Rectal smooth muscle tissue (tissue), 1 donor: ENCODE results near the gene HDAC5.
"Not testable (repeated sequence)": the region's sequence is repeated elsewhere in the genome, so short reads cannot be mapped to it uniquely, and the experiment has no call there.

Experiments
- H3K27ac ChIP-seq: one replicate; pipeline ENCODE4 v1.7.0; 2013; ENCODE audit warnings: low read depth, low read length, inconsistent platforms
- H3K27me3 ChIP-seq: one replicate; pipeline ENCODE4 v1.7.0; 2013; ENCODE audit warnings: low read length; ENCODE audit not compliant: control insufficient read depth, insufficient read depth
- H3K36me3 ChIP-seq: one replicate; pipeline ENCODE4 v1.7.0; 2013; ENCODE audit warnings: low read length; ENCODE audit not compliant: control insufficient read depth, insufficient read depth
- H3K4me1 ChIP-seq: one replicate; pipeline ENCODE4 v1.7.0; 2013; ENCODE audit warnings: low read length; ENCODE audit not compliant: control insufficient read depth, insufficient read depth
- H3K4me3 ChIP-seq: one replicate; pipeline ENCODE4 v1.7.0; 2013; ENCODE audit warnings: low read length
- H3K9ac ChIP-seq: one replicate; pipeline ENCODE4 v1.7.0; 2013; ENCODE audit warnings: low read length

HDAC5 gene

DNA sequence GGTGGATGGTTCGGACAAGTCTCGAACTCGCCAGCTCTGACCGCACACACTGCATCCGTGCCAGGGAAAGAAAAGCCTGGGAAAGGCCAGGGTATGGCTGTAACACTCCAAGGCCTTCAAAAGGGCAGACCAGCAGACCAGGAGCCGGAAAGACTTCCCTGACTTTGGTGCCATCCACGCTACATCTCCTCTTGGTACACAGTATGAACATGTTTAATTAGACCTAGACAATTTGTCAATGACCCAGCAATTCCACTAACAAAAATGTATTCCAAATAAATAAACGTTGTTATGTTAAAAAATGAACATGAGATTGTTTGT lies 637 bp upstream of the HDAC5 start:
- H3K4me3 ChIP-seq, result peak overlapping the region; percentile 87
- H3K9ac ChIP-seq, result peak overlapping the region; percentile 56
- no peaks in the 10 kb centered on the region for H3K36me3 ChIP-seq
- no peaks in the 10 kb centered on the region for H3K27me3 ChIP-seq
- peak overlapping the region; percentile 93 for H3K27ac ChIP-seq
- peaks cover 15% of the 10 kb centered on the region for H3K4me1 ChIP-seq

DNA sequence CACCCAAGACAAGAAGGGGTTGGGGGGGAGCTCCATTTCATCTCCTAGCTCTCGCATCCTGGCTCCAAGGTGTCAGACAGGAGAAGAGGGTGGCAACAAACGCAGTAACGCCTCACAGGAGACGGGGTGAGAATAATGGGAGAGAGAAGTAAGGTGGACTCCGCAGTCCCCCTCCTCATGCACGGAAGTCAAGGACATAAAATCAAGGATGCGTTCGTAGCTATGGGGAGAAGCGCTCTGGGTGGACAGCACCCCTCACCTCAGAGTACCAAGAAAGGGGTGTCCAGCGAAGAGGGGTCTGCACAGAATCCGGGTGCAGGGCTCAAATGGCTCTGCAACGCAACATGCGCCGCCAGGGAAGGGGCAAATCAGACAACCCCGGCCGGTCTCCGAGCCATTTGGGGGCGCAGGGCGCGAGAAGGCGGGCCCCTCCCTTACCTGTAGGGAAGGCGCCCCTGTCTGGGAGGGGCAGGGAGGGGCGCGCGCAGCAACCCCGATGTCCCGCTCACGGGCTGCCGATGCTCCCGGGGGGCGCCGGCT lies 555 bp downstream of the HDAC5 start:
- H3K4me1 ChIP-seq, result peaks cover 15% of the 10 kb centered on the region
- H3K27ac ChIP-seq, result peak overlapping the region; percentile 72
- H3K27me3 ChIP-seq, result no peaks in the 10 kb centered on the region

DNA sequence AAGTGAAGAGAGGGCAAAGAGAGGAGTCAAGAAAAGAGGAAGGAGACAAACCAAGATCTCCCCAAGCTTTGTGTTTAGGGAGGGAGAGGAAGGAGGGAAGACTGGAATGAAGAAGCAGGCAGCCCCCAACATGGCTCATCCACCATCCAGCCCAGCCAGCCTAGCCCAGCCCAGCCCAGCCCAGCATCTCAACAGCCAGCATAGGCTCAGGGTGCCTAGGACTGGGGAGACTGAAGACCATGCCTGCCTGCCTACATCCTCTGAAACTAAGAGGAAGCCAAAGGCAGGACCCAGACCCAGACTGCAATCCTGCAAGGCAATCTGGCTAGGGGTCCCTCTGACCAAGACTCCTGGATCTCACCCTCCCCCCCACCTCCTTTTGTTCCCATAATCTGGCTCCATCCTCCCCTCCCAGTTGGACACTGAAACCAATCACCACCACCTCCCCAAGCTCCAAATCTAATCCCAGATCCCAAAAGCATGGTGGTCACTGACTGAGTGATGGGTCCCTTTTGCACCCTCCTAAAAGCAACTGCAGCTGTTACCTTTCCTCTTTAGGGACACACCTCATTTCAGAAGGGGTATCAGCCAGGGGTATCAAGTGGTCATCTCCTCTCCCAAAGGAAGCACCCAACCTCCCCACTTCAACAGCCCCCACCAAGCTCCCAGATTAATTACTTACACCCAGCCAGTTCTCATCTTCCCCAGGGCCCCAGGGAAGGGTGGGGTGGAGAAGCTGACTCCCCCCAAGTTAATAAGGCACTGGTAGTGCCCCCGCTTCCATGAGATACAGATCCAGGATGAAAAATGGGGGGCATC lies 1.2 kb downstream of the HDAC5 start:
- Histone ChIP-seq H3K9ac (peak overlapping the region; percentile 86), H3K4me1 (peaks cover 15% of the 10 kb centered on the region)

More for the DNA sequence above, 555 bp downstream of the HDAC5 start:
- Histone ChIP-seq H3K36me3 (no peaks in the 10 kb centered on the region), H3K4me3 (peak overlapping the region; percentile 92), H3K9ac (peak overlapping the region; percentile 86)

DNA sequence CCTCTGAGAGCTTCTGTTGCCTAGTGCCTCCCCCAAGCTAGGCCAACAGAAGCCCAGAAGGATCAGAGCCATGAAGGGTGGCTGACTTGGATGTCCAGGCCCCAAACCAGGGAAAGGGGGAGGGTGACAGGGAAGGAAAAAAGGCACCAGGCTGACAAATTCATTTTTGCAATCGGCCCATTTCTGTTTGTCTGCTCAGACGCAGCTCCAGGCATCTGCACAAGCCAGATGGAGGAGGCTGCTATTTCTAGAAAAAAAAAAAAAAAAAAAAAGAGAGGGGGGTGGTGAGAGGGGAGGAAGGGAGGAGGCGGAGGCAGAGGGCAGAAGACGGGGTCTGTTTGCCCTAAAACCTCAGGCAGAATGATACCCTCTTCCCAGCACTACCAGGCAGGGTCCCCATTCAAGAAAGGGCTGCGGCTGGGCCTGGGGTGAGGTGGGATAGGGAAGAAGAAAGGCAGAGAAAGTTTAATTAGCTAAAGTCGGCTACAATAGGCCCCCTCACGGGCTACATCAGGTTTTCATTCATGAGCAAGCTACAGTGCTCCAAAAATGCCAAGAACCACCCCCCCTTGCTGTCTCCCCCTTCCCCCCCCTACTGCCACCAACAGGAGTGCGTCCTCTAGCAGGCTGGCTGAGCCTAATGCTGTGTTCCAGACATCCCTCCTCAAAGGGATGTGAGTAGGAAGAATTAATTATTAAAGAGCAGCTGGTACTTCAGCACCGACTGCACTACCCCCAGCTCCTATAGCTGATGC lies 2.4 kb downstream of the HDAC5 start:
- no peaks in the 10 kb centered on the region for H3K27me3 ChIP-seq
- H3K4me1 ChIP-seq, result peaks cover 15% of the 10 kb centered on the region
- H3K4me3 ChIP-seq, result no peak overlapping the region
- H3K36me3 ChIP-seq, result no peaks in the 10 kb centered on the region
- no peak overlapping the region for H3K9ac ChIP-seq
- H3K27ac ChIP-seq, result no peak overlapping the region

More for the DNA sequence above, 1.2 kb downstream of the HDAC5 start:
- no peak overlapping the region for H3K27ac ChIP-seq
- H3K36me3 ChIP-seq, result no peaks in the 10 kb centered on the region
- H3K4me3 ChIP-seq, result peak overlapping the region; percentile 92
- H3K27me3 ChIP-seq, result no peaks in the 10 kb centered on the region

DNA sequence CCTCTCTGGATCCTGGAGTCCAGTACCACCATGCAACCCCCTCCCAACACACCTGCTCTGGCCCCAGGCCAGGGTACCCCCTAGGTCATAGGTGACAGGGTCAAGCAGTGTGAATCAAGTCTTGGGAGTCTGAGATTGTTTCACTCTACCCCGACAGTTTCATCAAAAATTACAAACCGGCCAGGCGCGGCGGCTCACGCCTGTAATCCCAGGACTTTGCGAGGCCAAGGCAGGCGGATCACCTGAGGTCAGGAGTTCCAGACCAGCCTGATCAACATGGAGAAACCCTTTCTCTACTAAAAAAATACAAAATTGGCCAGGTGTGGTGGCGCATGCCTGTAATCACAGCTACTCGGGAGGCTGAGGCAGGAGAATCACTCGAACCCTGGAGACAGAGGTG lies 3.2 kb downstream of the HDAC5 start:
- H3K9ac ChIP-seq, H3K27me3 ChIP-seq, H3K36me3 ChIP-seq, H3K4me3 ChIP-seq, H3K27ac ChIP-seq: not testable (repeated sequence)
- peaks cover 15% of the 10 kb centered on the region for H3K4me1 ChIP-seq

DNA sequence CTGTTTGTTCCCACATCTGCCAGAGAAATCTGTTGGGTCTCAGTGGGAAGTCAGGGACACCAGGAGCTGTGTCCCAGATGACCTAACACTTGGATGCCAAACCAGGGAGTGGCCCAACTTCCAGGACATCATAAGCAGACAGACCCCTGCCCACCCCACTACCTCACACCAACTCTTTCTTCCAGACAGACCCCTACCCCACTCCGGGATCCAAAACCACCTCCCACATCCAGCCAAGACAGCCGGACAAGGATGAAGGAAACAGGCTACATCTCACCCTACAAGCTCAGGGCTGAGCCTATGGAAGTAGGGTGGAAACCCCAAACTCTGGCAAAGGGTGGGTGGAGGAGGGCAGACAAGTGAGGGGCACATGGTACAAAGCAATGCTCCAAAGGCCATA lies 3.6 kb downstream of the HDAC5 start:
- no peaks in the 10 kb centered on the region for H3K36me3 ChIP-seq
- no peak overlapping the region for H3K4me3 ChIP-seq
- peaks cover 15% of the 10 kb centered on the region for H3K4me1 ChIP-seq
- H3K9ac ChIP-seq, result no peak overlapping the region
- H3K27ac ChIP-seq, result no peak overlapping the region
- H3K27me3 ChIP-seq, result no peaks in the 10 kb centered on the region

DNA sequence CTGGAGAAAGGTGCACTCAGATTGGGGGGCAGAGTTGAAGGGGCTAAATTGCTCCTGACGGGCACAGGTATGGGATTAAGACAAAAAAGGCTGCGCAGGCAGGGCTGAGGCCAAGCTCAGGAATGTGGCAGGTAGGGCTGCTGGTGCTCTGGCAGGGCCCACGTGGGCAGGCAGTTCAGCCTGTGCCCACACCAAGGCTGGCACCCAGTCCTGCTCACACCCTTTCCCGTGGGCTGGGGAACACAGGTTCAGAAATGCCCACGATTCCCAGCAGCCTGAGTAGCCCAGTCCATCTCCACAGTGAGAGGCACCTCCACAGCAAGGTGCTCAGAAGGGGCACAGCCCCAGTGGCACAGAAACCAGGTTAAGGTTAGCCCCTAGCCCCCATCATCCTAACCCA lies 4.4 kb downstream of the HDAC5 start:
- Histone ChIP-seq H3K36me3 (peaks cover 3% of the 10 kb centered on the region), H3K27me3 (no peaks in the 10 kb centered on the region), H3K9ac (no peak overlapping the region), H3K4me3 (no peak overlapping the region), H3K4me1 (peaks cover 12% of the 10 kb centered on the region), H3K27ac (no peak overlapping the region)

DNA sequence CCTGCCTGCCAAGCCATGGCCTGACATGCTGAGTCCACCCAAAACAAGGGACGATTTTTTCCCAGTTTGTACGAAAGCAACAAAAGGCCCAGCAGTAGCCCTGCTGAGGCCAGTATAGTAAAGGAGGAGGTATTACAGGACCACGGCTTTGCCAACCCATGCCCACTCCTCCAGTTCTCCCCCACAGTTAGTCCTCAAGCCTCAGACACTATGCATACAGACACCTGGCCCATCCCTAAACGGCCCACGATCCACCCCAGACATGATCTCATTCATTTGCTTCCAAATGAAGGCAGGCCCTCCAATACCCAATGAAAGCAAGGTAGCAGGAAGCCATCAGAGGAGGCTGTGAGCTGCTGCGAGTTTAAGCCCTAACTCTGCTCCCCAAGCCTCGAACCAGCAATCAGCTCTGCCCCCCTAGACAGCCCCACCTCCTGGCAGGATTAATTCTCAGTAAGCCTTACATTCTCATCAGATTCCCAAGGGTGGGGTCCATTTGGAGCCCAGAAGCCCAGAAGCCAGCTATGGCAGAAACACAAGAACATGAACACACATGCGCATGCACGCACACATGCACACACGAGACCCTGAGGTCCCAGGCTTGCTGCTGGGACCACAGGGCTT lies 4.9 kb downstream of the HDAC5 start:
- no peaks in the 10 kb centered on the region for H3K27me3 ChIP-seq
- H3K4me3 ChIP-seq, result no peak overlapping the region
- no peak overlapping the region for H3K27ac ChIP-seq
- peaks cover 10% of the 10 kb centered on the region for H3K4me1 ChIP-seq
- peaks cover 3% of the 10 kb centered on the region for H3K36me3 ChIP-seq
- no peak overlapping the region for H3K9ac ChIP-seq

DNA sequence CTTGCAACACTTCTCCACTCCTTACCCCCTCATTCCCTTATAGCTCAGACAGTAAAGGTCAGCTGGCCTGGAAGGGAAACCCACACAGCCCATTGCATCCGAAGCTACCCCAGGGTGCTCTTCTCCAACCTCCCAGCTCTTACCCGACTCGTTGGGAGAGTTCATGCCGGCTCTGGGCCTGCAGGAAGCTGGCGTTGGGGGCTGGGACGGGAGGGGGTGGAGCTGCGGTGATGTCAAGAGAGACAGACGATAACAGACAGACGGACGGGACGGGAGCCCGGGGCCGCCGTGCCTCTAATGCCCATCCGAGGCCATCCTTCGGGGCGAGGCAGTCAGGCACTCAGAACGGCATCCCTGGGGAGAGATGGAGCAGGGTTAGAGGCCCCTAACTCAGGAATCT lies 6.1 kb downstream of the HDAC5 start:
- Histone ChIP-seq H3K9ac (no peak overlapping the region), H3K27ac (no peak overlapping the region), H3K4me3 (no peak overlapping the region), H3K27me3 (no peaks in the 10 kb centered on the region), H3K36me3 (peaks cover 3% of the 10 kb centered on the region), H3K4me1 (peaks cover 13% of the 10 kb centered on the region)

DNA sequence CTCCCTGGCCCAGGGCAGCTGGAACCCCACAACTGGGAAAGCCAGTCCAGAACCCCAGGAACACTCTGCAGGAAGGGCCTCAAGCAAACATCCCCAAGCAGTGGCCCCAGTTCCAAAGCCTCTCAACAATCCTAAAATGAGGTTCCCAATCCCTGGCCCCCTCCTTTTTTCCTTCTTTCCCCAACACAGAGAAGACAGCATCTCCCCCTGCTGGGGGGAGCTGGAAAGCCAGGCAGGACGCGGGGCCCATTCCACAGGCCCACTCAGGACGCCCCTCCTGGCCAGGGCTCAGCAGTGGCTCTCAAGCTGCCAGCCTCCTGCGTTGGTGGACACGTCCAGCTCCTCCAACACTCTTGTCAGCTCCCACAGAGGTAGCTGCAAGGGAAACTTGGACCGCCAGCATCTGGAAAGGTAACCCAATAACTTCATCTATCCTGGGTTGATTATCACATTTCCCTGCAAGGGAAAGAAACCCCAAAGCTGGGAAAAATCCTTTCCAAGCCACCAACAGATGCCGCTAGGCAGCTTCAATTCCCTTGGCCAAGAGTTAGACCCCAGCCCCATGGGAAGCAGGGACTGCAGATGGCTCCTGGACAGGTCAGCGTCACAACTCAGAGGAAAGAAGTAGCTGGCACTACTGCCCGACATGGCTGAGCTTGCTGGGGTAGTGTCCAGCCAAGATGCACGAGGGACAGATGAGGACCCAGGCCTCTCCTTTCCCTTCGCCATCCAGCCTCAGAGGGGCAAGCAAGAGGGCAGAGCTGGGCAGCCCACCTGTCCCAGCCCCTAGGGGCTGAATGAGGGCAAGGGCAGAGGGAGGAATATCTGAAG lies 7.6 kb downstream of the HDAC5 start:
- H3K4me1 ChIP-seq, result peaks cover 15% of the 10 kb centered on the region
- no peaks in the 10 kb centered on the region for H3K27me3 ChIP-seq
- H3K27ac ChIP-seq, result no peak overlapping the region
- peaks cover 3% of the 10 kb centered on the region for H3K36me3 ChIP-seq
- H3K9ac ChIP-seq, result no peak overlapping the region
- no peak overlapping the region for H3K4me3 ChIP-seq

DNA sequence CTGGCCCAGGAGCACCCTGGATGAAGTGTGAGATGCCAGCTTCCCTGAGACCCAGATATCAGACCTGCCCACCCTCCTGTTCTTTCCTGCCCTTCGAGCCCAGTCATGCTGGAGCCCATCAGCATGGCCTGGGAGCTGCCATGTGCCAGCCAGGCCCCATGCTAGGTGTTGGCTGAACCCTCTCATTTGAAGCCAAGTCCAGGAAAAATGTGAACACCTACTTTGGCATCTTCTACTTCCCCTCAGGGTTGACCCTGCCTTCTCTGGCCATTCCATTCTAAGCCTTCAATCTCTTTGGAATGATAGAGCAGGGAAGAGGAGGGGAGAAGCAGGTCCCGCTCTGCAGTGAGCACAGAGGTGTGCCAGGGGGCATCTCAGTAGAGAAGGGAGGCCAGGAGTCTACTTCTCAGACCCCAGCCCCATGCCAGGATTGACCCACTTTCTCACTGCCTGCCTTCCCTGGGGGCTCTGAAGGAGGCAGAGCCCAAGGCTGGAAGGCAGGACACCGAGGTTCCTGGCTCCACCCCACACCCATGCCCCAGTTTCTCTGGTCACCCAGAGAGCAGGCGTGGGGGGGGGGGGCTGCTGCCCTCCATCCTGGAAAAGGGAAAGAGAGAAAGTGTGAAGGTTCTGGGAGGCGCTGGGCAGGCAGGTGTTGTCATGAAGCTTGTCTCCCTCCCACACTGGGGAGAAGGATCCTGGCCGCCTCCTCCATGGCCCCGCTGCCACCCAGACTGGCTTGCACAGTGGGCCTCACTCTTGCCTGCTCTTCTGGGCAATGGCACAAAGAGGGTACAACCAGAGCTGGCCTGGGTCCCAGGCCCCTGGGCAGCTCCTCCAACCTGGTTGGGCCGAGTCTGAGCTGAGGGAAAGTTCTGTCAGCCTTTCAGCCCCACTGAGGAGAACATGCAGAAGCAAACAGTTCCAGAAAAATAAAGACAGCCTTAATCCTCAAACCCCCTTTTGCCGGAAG lies 9.3 kb downstream of the HDAC5 start:
- Histone ChIP-seq H3K4me3 (no peak overlapping the region), H3K36me3 (peaks cover 3% of the 10 kb centered on the region), H3K9ac (no peak overlapping the region), H3K4me1 (peaks cover 29% of the 10 kb centered on the region), H3K27ac (no peak overlapping the region), H3K27me3 (no peaks in the 10 kb centered on the region)
